GM23248 (cell line): Measurements from ENCODE around the gene NEDD9.

ENCODE experiments used
- EZH2 ChIP-seq: fragments of 200-600 bp; sonication (generic); IDR thresholded peaks from 2 replicates; pipeline ENCODE4 v1.6.1; 2018; ENCODE audit warnings: antibody characterized with exemption, mild to moderate bottlenecking; ENCODE audit not compliant: insufficient read depth, poor library complexity, severe bottlenecking
- EZH2phosphoT487 ChIP-seq: fragments of 200-600 bp; sonication (generic); IDR thresholded peaks from 2 replicates; pipeline ENCODE4 v1.6.1; 2018; ENCODE audit warnings: antibody characterized with exemption, moderate library complexity, mild to moderate bottlenecking, low read depth; ENCODE audit not compliant: insufficient read depth

GRCh38 chr6:11208854-11209253 lies 23.6 kb downstream of the NEDD9 start:
- TF ChIP-seq EZH2, result no peak
- TF ChIP-seq EZH2phosphoT487, result no peak
